ENCODE measurements around the gene TPPP. TPM values are rescaled to one million over a fixed set of nuclear protein-coding genes. Genes with fewer than 3 reads are reported as not detected.
"Not testable (repeated sequence)": the region's sequence is repeated elsewhere in the genome, so short reads cannot be mapped to it uniquely, and the experiment has no call there.

The TPPP gene
- total and polyA plus RNA-seq, 12 donors, result 4.6 to 50.6 (median 12.2) TPM

- ATAC-seq, DNase-seq, H3K27me3 ChIP-seq, H3K27ac ChIP-seq, H3K4me1 ChIP-seq, H3K36me3 ChIP-seq, H3K4me3 ChIP-seq: not testable (repeated sequence)
- peaks cover 0 to 26% (median 13%) of the 10 kb centered on the region in 11 donors for H3K9me3 ChIP-seq
- WGBS, 2 donors, result 89 to 92% methylated on average over 3 to 8 of the region's 8 CpGs
- intact Hi-C loops (cut with DNase I), result loop anchor here in 6 of 10 donors (5.0 to 10.0 kb wide), 2 partner anchors 89 to 91 kb away; partner anchors contain the start of gene ZDHHC11B (in 1 of the 6)
These were observed 3.0 kb upstream of the TPPP start for GRCh38 chr5:696191-696590.

GRCh38 chr5:695475-695874 lies 2.3 kb upstream of the TPPP start:
- intact Hi-C loops (cut with DNase I), result loop anchor here in 6 of 10 donors (5.0 to 10.0 kb wide), 2 partner anchors 89 to 92 kb away; partner anchors contain the start of gene ZDHHC11B (in 1 of the 6)

GRCh38 chr5:694042-694431 lies 885 bp upstream of the TPPP start:
- H3K27me3 ChIP-seq, H3K4me1 ChIP-seq, DNase-seq, H3K36me3 ChIP-seq: not testable (repeated sequence)
- peaks cover 0 to 13% (median 9%) of the 10 kb centered on the region in 11 donors for H3K9me3 ChIP-seq
- ATAC-seq, result peak in 3 of 8 donors; percentile 1 to 3 (median 2)
- peak overlapping the region in 3 of 10 donors; percentile 73 to 83 (median 81) for H3K27ac ChIP-seq
- H3K4me3 ChIP-seq, result peak overlapping the region in 9 of 10 donors; percentile 46 to 66 (median 60)
- intact Hi-C loops (cut with DNase I), result loop anchor here in 1 of 10 donors (10.0 kb wide), 1 partner anchor 91 kb away; the partner anchor contains the start of gene ZDHHC11B
- WGBS, 2 donors, result 7% methylated on average over 13 of the region's 22 CpGs

More at GRCh38 chr5:695475-695874, 2.3 kb upstream of the TPPP start:
- not testable (repeated sequence) for ATAC-seq, H3K36me3 ChIP-seq, H3K4me3 ChIP-seq, DNase-seq, H3K27ac ChIP-seq, H3K27me3 ChIP-seq, H3K4me1 ChIP-seq
- WGBS, 2 donors, result 85 to 89% methylated on average over 6 to 8 of the region's 13 CpGs
- H3K9me3 ChIP-seq, result peaks cover 0 to 22% (median 13%) of the 10 kb centered on the region in 11 donors

GRCh38 chr5:692529-693041 lies 567 bp downstream of the TPPP start:
- H3K27ac ChIP-seq, result peak overlapping the region in 6 of 10 donors; percentile 16 to 74 (median 48)

GRCh38 chr5:691817-692528 lies 1.2 kb downstream of the TPPP start:
- H3K36me3 ChIP-seq, result no peaks in the 10 kb centered on the region
- WGBS, 2 donors, result 32 to 35% methylated on average over 2 of the region's 2 CpGs
- H3K4me3 ChIP-seq, result peak overlapping the region; percentile 41 to 66 (median 60)
- no peak for ATAC-seq
- no peak for TF ChIP-seq CTCF (IDR thresholded peaks at IDR 0.05)
- H3K27ac ChIP-seq, result no peak overlapping the region
- peaks cover 0 to 6% (median 0%) of the 10 kb centered on the region in 9 donors for H3K4me1 ChIP-seq
- peaks cover 0 to 8% (median 0%) of the 10 kb centered on the region in 7 donors for H3K27me3 ChIP-seq
- H3K9me3 ChIP-seq, result no peaks in the 10 kb centered on the region
- intact Hi-C loops (cut with DNase I), result loop anchor here in 2 of 10 donors (2.0 to 10.0 kb wide), 2 partner anchors 67 to 93 kb away; partner anchors contain the start of gene ZDHHC11B (in 1 of the 2)
- no peak for DNase-seq

More at GRCh38 chr5:692529-693041, 567 bp downstream of the TPPP start:
- DNase-seq, H3K36me3 ChIP-seq, H3K27me3 ChIP-seq, H3K9me3 ChIP-seq, H3K4me1 ChIP-seq: not testable (repeated sequence)
- H3K4me3 ChIP-seq, result peak overlapping the region; percentile 41 to 66 (median 60)
- 1% methylated on average over 39 to 41 of the region's 41 CpGs for WGBS, 2 donors
- intact Hi-C loops (cut with DNase I), result loop anchor here in 2 of 10 donors (2.0 to 10.0 kb wide), 2 partner anchors 66 to 92 kb away; partner anchors contain the start of gene ZDHHC11B (in 1 of the 2)
- ATAC-seq, result peak in 1 of 8 donors; percentile 0

- peak overlapping the region in 1 of 10 donors; percentile 34 for H3K4me3 ChIP-seq
- DNase-seq, H3K9me3 ChIP-seq, H3K27me3 ChIP-seq, H3K27ac ChIP-seq, H3K4me1 ChIP-seq, H3K36me3 ChIP-seq: not testable (repeated sequence)
- ATAC-seq, result peak; percentile 18 to 75 (median 51)
- intact Hi-C loops (cut with DNase I), result loop anchor here in 1 of 10 donors (10.0 kb wide), 1 partner anchor 94 kb away; the partner anchor contains the start of gene ZDHHC11B
- WGBS, 2 donors, result 0% methylated on average over 7 of the region's 23 CpGs; no CpG with 5 or more reads in 1 of the 2 donors
These were observed 2.1 kb downstream of the TPPP start for GRCh38 chr5:691049-691448.

GRCh38 chr5:690293-690692 lies 2.9 kb downstream of the TPPP start:
- not testable (repeated sequence) for H3K27me3 ChIP-seq, DNase-seq, H3K4me3 ChIP-seq, H3K9me3 ChIP-seq, H3K27ac ChIP-seq, H3K36me3 ChIP-seq, H3K4me1 ChIP-seq
- peak; percentile 26 to 84 (median 74) for ATAC-seq
- intact Hi-C loops (cut with DNase I), result loop anchor here in 1 of 10 donors (10.0 kb wide), 1 partner anchor 95 kb away; the partner anchor contains the start of gene ZDHHC11B
- WGBS, 2 donors, result no CpG with 5 or more reads among the region's 12 CpGs

GRCh38 chr5:688348-689010 lies 4.7 kb downstream of the TPPP start:
- intact Hi-C loops (cut with DNase I), result loop anchor here in 1 of 10 donors (10.0 kb wide), 1 partner anchor 86 kb away; no protein-coding TSS in a partner anchor
- H3K36me3 ChIP-seq, ATAC-seq, H3K9me3 ChIP-seq, H3K27me3 ChIP-seq, H3K4me3 ChIP-seq, H3K27ac ChIP-seq, DNase-seq: not testable (repeated sequence)
- 84 to 87% methylated on average over 17 to 25 of the region's 30 CpGs for WGBS, 2 donors
- peaks cover 0 to 12% (median 0%) of the 10 kb centered on the region in 9 donors for H3K4me1 ChIP-seq

- DNase-seq, H3K9me3 ChIP-seq, ATAC-seq, H3K27ac ChIP-seq, H3K27me3 ChIP-seq, H3K36me3 ChIP-seq, H3K4me3 ChIP-seq: not testable (repeated sequence)
- intact Hi-C loops (cut with DNase I), result loop anchor here in 1 of 10 donors (10.0 kb wide), 1 partner anchor 88 kb away; no protein-coding TSS in a partner anchor
- peaks cover 0 to 18% (median 0%) of the 10 kb centered on the region in 9 donors for H3K4me1 ChIP-seq
- 77 to 87% methylated on average over 12 of the region's 12 CpGs for WGBS, 2 donors
These were observed 6.2 kb downstream of the TPPP start for GRCh38 chr5:686936-687335.
